HG03439 (cell line): ENCODE results near the gene THSD4.

Experiments
- ATAC-seq: cut with Tn5 transposase; IDR thresholded peaks from one replicate; pipeline ENCODE4 v1.9.1; 2021; ENCODE audit warnings: mild to moderate bottlenecking, moderate library complexity; ENCODE audit not compliant: unreplicated experiment

THSD4 gene

DNA sequence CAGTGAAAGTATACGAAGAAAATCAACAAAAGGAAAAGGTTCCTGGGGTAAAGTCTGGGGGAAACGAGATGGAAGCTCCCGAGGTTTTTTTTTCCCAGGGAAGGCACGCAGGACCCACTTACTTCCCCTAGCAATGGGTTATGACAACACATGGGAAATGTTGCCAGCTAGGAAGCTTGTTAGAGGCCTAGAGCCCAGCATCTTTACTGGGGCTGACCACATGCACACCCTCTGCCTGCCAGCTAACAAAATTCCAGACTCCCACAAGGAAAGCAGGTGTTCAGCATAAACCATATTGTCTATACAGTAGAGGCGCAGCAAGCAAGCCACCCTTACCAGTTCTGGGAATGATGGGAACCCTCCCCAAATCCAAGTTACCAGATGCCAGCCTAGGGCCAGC lies 436.3 kb downstream of the THSD4 start:
- ATAC-seq: no peak

DNA sequence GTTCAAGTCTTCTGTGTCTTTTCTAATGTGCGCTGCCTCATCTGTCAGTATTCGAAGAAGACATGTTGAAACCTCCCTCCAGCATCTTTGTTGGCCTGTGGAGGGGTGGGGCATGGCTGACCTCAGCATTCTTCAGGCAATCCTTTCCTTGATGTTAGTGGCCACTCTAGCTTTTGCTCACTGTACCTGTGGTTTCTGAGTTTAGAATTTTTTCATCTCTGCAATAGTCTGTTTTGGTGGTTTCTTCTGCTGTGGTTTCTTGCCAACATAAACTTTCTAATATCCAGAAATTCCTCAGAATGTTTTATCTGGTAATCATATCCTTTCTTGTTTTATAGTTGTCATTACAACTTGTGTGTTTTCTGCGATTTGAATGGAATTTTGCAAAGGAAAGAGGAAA lies 443.8 kb downstream of the THSD4 start:
- no peak for ATAC-seq

DNA sequence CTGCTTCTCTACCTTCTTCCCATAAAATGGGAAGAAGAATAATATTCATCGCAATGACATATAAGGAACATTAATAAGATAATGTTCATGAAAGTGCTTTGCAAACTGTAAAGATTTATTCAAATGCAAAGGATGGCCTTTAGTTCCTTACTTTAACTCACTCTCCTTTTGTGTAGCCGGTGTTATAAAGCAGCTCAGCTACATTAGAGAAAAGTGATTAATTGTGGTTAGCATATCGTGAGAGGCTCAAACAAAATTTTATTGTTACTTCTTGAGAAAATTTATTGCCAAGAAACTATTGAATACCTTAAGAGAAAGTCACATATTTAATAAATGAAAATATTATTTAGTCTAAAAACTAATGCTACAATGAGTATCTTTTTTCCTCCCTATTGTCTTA lies 444.3 kb downstream of the THSD4 start:
- no peak for ATAC-seq

DNA sequence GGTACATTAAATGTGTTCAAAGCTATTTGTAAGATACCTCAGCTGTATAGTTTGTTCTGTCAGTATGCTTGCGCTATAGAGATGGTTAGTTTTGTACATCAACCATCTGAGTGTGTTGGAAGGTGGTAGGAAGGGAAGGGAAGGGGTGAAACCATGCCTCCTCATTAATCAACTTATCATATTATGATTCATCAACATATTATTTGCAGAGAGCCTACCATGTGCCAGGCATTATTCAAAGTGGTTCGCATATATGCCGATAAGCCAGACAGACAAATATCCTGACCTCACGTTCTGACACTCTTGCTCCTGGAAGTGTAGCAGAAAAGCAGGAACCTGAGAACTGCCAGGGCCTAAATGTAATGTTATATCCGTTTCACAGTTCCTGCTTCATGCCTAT lies 447.0 kb downstream of the THSD4 start:
- ATAC-seq: no peak

DNA sequence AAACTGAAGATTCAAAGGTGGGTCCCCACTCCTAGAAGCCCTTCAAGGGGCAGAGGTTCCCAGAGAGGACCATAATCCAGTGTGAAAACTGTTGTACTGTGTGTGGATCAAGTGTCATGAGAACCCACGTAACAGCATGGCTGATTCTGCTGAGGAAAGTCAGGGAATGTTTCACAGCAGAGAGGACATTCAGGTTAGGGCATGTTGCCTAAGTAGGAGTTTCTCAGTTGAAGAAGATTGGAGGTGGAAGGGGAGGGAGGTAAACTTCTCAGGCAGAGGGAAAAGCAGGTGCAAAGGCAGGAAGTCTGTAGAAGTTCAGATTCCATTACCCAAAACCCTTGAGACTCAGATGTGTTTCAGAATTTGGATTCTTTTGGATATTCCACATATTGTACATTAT lies 448.9 kb downstream of the THSD4 start:
- no peak for ATAC-seq

DNA sequence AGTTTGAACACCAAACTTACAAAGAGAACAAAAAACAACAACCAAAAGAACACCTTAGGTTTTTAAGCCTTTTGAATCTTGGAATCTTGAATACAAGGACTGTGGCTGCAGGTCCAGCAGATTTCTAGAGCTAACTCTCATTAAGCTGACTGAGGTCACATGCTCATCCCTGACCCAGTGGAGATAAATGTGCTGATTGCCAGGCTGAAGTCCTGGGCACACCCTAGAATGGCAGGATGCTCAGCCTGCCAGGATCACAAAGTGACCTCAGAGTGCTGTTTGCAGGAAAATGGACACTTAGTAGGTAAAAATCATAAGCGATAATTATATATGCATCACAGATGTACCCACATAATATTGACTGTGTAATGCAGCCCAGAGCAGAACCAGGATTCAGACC lies 449.7 kb downstream of the THSD4 start:
- ATAC-seq: no peak

DNA sequence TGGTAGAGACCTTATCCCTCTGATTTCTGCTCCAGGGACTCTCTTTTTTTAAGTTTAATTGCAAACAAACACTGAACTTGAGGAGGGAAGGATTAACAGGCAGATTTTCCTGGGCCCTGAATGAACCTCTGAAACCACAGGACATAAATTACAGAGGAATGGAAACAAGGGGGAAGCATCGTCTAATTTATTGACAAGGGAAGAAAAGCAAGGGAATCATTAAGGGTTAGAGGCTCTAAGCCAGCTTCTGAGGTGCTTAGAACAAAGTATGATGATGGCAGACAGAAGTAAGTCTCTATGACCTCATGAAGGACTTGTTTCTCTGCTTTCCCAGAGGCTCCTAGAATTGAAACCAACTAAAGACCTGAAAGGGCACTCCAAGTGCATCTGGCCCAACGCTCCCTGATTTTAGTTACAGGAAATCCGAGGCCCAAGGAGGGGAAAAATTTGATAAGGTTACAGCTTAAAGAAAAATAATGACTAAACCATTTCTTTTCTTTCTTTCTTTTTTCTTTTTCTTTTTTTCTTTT lies 450.4 kb downstream of the THSD4 start:
- no peak for ATAC-seq

DNA sequence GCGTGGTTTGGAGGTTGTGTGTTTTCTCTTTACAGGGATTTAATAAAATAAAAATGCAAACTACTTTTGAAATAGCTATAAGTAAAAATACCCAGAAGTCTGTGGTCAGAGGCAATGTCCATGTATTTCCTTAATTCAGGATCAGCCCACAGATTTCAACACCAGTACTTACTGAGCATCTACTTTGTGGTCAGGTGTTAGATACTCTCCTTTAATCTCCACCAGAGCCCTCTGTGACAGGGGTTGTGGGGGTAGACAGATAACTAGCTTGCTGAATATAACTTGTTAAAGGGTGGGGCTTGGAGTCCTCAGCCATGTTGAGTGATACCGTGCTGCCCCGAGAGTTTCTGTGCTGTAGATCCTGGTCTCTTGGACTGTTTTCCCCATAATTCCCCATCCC lies 451.0 kb downstream of the THSD4 start:
- ATAC-seq: no peak

DNA sequence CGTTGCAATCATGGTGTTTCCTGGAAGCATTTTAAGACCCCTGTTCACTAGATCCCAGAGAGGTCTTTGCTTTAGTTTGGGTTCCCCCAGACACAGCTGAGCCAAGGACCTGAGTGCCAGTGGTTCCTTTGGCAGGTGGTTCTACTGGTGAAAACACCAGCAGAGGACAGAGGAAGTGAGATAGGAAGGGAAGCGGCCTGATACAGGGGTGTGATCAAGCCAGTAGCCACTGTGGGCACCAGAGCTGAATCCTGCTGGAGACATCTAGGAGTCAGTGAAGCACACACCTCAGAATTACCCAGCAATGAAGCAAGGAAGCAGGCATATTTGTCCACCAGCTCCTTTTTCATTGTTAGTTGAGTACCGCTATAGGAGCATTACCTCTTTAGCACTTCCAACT lies 451.9 kb downstream of the THSD4 start:
- ATAC-seq: no peak

DNA sequence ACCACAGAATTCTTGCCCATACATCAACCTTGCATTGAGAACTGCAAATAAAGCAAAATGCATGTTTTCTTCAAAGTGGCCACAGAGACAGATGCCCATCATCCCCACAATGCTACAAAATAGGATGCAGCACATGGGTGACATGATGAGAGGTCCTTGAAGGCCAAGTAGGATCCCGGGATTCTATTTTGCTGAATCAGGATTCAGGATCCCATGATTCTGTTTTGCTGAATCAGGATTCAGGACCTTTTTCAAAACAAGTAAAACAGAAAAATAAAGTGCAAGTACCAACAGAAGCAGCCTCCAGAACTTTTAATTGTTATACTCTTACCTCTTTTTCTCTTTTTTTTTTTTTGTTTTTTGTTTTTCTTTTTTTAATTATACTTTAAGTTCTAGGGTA lies 453.0 kb downstream of the THSD4 start:
- no peak for ATAC-seq

DNA sequence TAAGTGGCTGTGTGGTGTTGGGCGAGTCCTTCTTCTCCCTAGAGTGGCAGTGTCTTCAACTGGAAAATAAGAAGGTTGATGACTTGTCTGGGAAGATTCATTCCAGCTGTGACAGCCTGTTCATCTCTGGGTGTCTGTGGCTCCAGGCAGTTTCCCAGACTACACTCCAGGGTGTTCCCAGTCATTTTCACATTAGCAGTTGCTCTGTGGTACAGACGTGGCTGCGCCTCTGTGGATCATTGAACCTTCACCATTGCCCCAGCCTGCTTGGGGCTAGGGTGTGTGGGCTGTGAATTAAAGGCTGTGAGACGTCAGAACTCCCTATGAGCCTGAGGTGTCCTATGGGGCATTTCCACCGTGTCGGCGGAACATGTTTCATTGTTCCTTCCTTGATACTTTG lies 455.5 kb downstream of the THSD4 start:
- no peak for ATAC-seq

DNA sequence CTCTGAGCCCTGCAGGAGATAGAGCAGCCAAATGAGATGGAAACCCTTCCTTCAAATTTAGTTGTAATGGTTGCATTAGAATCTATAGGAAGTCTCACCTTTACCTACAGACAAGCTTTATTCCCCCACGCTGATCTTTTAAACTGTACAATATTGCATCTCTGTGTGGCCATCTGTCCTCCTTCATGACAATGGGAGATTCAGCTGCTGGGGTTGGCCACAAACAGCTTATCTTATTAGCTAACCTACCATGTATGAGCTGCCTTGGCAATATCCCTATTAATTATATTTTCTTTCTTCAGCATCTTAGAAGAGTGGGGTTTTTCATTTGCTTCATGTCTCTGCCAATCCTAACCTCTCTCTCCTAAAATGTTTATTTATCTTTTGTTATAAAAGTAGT lies 456.4 kb downstream of the THSD4 start:
- ATAC-seq: no peak

DNA sequence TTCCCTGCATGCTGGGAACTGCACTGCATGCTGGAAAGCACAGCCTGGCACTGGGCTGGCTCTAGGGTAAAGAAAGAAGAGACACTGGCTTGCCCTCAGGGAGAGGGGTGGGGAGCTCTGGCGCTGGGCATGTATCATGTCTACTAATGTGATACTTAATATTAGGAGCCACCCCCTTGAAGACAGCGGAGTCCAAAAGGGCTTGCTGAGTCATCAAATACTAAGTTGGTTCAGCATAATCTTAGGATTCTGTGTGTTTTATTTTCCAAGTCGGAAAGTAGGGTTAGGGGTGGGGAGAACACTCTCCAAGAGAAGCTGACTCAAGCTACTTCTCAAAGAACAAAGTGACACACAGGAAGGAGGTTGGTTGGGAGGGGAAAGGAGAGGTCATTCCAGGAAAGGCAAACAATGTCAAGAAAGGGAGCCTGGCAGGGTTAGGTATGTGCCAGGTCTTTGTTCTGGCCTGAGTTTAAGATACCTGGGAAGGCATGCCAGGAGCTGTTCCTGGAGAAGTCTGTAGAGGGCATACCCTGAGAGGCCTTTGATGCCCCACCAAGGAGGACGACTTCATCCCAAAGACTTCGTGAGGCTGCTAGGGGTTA lies 457.3 kb downstream of the THSD4 start:
- no peak for ATAC-seq

DNA sequence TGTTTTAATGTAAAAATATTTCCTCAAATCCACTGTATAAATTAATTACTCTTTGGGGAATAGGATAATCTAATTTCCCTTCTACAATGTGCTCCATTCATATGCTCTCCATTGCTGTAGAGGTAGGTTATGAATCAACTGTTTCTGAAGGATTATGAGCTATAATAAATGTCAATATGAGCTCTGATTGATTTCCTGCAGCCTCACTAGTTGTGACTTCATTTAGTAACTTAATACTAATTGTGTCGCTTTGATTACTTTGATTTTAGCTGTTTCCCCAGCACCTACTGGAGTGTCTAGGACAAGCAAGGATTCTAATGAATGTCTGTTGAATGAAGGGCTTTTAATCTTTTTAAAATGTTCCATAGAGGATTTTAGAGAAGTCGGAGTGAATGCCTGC lies 458.3 kb downstream of the THSD4 start:
- no peak for ATAC-seq

DNA sequence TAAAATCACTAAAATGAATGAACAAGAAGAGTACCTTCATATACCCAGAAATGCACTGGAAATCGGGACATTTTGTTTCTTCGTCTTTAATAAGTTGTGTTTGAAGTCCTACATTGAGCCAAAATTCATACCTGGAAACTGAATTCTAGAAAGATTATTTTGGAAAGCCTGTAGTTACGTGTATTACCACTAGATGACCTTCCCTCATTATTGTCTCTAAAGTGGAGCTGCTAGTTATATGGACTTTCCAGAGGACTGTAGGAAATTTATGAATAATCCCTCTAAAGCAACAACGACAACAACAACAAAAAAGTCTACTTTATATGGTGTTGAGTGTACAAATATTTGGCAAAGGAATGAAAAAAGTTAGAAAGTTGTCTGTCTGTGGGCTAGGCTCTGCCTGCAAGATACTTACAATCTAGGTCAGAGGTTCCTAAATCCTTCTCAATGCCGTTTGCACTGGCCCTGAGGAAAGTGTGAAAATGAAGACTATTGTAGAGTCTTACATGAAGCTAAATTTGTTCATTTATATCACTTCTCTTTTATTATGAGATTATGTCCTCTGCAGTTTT lies 460.3 kb downstream of the THSD4 start:
- no peak for ATAC-seq

DNA sequence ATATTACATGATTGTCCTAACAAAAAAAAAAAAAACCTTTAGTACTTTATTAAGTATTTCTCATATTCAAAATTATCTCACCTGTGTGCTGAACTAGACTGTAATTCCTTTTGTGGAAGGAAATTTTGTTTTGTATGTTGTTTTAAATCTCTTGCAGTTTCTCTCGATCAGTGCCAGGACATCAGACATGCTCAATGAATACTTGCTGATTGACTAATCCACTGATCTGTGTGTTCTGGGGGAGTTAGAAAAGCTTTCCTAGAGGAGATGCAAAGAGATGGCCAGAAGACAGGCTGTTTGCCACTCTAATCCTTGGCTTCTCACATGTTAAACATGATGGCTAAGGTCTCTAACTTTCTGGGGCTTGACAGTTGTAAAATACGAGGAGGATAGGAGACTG lies 461.8 kb downstream of the THSD4 start:
- ATAC-seq: no peak

DNA sequence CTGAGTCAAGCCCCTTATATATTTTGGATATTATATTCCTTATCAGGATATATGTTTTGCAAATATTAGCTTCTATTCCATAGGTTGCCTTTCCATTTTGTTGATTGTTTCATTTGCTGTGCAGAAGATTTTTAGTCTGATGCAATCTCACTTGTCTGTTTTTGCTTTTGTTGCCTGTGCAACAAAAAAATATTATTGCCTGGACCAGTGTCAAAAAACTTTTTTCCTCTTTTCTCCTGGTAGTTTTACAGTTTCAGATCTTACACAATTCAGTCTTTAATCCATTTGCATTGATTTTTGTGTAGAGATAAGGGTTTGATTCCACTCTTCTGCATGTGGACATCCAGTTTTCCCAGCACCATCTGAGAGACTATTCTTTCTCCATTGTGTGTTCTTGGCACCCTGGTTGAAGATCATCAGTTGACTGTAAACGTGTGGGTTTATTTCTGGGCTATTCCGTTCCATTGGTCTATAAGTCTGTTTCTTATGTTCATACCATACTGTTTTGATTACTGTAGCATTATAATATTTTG lies 466.2 kb downstream of the THSD4 start:
- no peak for ATAC-seq

DNA sequence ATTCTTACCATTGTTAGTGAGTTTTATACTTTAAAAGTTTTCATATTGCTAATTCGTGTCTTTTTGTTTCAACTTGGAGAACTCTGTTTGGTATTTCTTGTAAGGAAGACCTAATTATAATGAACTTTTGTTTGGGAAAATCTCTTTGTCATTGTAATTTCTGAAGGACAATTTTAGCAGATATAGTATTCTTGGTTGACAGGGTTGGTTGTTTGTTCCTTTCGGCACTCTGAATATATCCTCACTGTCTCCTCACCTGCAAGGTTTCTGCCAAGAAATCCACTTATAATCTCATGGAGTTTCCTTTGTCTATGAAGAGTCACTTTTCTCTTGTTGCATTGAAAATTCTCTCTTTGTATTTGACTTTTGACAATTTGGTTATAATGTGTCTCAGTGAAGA lies 469.9 kb downstream of the THSD4 start:
- ATAC-seq: no peak

DNA sequence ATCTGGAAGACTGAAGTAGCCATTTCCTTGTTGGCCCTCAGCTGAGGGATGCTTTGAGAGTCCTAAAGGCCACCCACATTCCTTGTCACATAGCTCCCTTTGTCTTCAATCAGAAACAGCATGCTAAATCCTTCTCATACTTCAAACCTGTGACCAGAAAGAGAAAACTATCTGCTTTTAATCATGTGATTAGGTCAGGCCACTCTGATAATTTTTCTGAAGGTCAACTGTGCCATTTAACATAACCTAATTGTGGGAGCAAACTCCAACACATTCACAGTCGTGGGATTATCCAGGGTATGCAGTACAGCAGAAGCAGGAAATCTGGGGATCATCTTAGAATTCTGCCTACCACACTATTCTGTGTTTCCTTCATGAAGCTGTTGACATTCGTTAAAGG lies 471.2 kb downstream of the THSD4 start:
- no peak for ATAC-seq

DNA sequence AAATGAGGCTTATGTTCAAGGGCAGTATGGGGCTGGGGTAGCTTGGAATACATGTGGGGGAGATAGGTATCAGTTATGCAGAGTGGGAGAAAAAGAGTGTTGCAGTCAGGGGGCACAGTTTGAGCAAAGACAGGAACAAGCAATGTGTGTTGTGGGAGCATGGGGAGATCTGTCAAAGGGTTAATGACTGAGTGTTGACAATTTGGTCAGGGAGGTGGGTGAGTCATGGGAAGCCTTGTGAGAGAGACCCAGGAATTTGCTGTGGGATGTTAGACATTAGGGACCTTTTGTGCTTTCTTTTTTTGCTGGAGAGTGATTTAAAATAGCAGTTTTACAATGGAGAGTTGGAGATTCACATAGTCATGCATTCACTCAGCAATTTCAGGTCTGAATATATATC lies 473.5 kb downstream of the THSD4 start:
- no peak for ATAC-seq

DNA sequence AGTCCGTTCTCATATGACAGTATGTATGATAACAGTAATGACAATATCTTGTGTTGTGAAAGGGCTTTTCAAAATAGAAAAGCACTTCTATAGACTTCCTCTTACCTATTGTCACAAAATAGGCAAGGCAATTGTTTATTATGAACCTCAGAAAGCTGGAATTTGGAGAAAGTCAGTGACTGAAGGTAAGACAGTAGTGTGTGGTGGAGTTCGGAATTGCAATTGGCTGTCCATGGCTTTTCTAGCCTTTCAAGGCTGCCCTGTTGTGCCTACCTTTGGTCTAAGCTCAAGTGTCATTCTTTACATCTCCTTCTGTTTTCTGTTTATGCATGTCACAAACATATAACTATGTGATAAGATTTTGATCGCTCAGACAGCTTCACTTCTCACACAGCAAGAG lies 475.8 kb downstream of the THSD4 start:
- no peak for ATAC-seq

DNA sequence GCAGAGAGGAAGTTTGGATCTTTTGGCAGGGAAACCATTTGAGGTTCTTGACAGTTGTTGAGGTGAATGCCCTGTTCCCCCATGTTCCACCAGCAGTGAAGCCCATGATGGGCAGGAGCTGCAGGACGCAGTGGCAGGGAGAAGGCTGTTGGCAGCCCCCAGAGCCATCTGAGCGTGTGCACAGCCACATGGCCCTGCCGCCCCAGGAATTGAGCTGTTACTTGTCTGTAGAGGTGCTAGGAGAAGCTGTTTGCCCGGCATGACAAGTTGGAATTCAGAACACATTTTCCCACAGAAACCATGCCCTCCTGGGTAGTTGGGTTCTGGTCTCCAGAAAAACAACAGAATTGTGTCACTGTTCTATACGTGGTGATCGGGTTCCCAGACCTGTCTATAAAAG lies 476.9 kb downstream of the THSD4 start:
- ATAC-seq: no peak
